H9 (cell line): ENCODE measurements around the gene TACR3. TPM values are rescaled to one million over a fixed set of nuclear protein-coding genes. Genes with fewer than 3 reads are reported as not detected.

ENCODE experiments used
- DNase-seq: peaks from one replicate; pipeline ENCODE4 v3.0.0-alpha.2; 2017
- H2AFZ ChIP-seq: one replicate; pipeline ENCODE4 v1.6.1; 2013; ENCODE audit warnings: mild to moderate bottlenecking, low read length, control low read depth, moderate library complexity
- H2AK5ac ChIP-seq: 2 replicates; pipeline ENCODE4 v1.6.1; 2013; ENCODE audit warnings: low read length, control low read depth, mixed read lengths; ENCODE audit not compliant: insufficient read length
- H2BK120ac ChIP-seq: one replicate; pipeline ENCODE4 v1.6.1; 2013; ENCODE audit warnings: low read depth, mild to moderate bottlenecking, low read length, control low read depth, inconsistent platforms; ENCODE audit not compliant: poor library complexity, severe bottlenecking
- H2BK12ac ChIP-seq: 2 replicates; pipeline ENCODE4 v1.6.1; 2013; ENCODE audit warnings: low read length, control low read depth, mixed read lengths, low read depth; ENCODE audit not compliant: insufficient read length
- H2BK15ac ChIP-seq: 2 replicates; pipeline ENCODE4 v1.6.1; 2013; ENCODE audit warnings: low read depth, low read length, control low read depth
- H2BK20ac ChIP-seq: one replicate; pipeline ENCODE4 v1.6.1; 2013; ENCODE audit warnings: low read depth, mild to moderate bottlenecking, low read length, control low read depth, inconsistent platforms; ENCODE audit not compliant: poor library complexity, severe bottlenecking
- H2BK5ac ChIP-seq: 2 replicates; pipeline ENCODE4 v1.6.1; 2013; ENCODE audit warnings: low read length, control low read depth, mixed read lengths; ENCODE audit not compliant: insufficient read length
- H3K14ac ChIP-seq: 2 replicates; pipeline ENCODE4 v1.6.1; 2013; ENCODE audit warnings: low read length, control low read depth; ENCODE audit not compliant: insufficient read depth
- H3K18ac ChIP-seq: 2 replicates; pipeline ENCODE4 v1.6.1; 2013; ENCODE audit warnings: low read depth, mild to moderate bottlenecking, mixed read lengths, low read length, control low read depth; ENCODE audit not compliant: insufficient read length
- H3K23ac ChIP-seq: 2 replicates; pipeline ENCODE4 v1.6.1; 2013; ENCODE audit warnings: low read length, control low read depth, mixed read lengths, low read depth; ENCODE audit not compliant: insufficient read length
- H3K23me2 ChIP-seq: 2 replicates; pipeline ENCODE4 v1.6.1; 2013; ENCODE audit warnings: low read depth, mild to moderate bottlenecking, mixed read lengths, low read length, control low read depth; ENCODE audit not compliant: insufficient read length, poor library complexity, severe bottlenecking
- H3K27ac ChIP-seq: 2 replicates; pipeline ENCODE4 v1.5.1; 2013; ENCODE audit warnings: low read length, control low read depth, mixed read lengths, low read depth; ENCODE audit not compliant: insufficient read length
- H3K27me3 ChIP-seq: 2 replicates; pipeline ENCODE4 v1.6.1; 2013; ENCODE audit warnings: low read length, control low read depth, inconsistent platforms; ENCODE audit not compliant: insufficient read depth
- H3K4ac ChIP-seq: 2 replicates; pipeline ENCODE4 v1.6.1; 2013; ENCODE audit warnings: low read depth, mild to moderate bottlenecking, control low read depth, inconsistent platforms, low read length, moderate library complexity
- H3K4me1 ChIP-seq: 2 replicates; pipeline ENCODE4 v1.6.1; 2013; ENCODE audit warnings: low read length, control low read depth, inconsistent platforms; ENCODE audit not compliant: insufficient read depth
- H3K4me2 ChIP-seq: 2 replicates; pipeline ENCODE4 v1.6.1; 2013; ENCODE audit warnings: low read length, control low read depth, mixed read lengths; ENCODE audit not compliant: insufficient read length, insufficient read depth
- H3K56ac ChIP-seq: 2 replicates; pipeline ENCODE4 v1.6.1; 2013; ENCODE audit warnings: low read depth, mild to moderate bottlenecking, mixed read lengths, low read length, control low read depth; ENCODE audit not compliant: insufficient read length
- H3K79me1 ChIP-seq: 2 replicates; pipeline ENCODE4 v1.6.1; 2013; ENCODE audit warnings: low read depth, mild to moderate bottlenecking, moderate library complexity, low read length, control low read depth, inconsistent platforms; ENCODE audit not compliant: insufficient read depth, poor library complexity, severe bottlenecking
- H3K79me2 ChIP-seq: 2 replicates; pipeline ENCODE4 v1.6.1; 2013; ENCODE audit warnings: low read length, control low read depth, inconsistent platforms; ENCODE audit not compliant: insufficient read depth
- H3K9ac ChIP-seq: 2 replicates; pipeline ENCODE4 v1.6.1; 2013; ENCODE audit warnings: low read length, control low read depth, mixed read lengths; ENCODE audit not compliant: insufficient read length; ENCODE audit errors: extremely low read depth
- H3K9me3 ChIP-seq: one replicate; pipeline ENCODE4 v1.6.1; 2013; ENCODE audit warnings: low read depth, low read length, inconsistent platforms; ENCODE audit not compliant: control insufficient read depth
- H3T11ph ChIP-seq: one replicate; pipeline ENCODE4 v1.6.1; 2013; ENCODE audit warnings: mild to moderate bottlenecking, low read length, control low read depth, inconsistent platforms
- H4K20me1 ChIP-seq: one replicate; pipeline ENCODE4 v1.6.1; 2013; ENCODE audit not compliant: control insufficient read depth, insufficient read length, insufficient read depth
- H4K5ac ChIP-seq: 2 replicates; pipeline ENCODE4 v1.6.1; 2013; ENCODE audit warnings: low read depth, mild to moderate bottlenecking, mixed read lengths, low read length, control low read depth; ENCODE audit not compliant: insufficient read length
- H4K8ac ChIP-seq: replicated peaks from 2 replicates; pipeline ENCODE4 v1.6.1; 2013; ENCODE audit warnings: low read length, control low read depth, mixed read lengths, low read depth; ENCODE audit not compliant: insufficient read length
- H4K91ac ChIP-seq: 2 replicates; pipeline ENCODE4 v1.6.1; 2013; ENCODE audit warnings: low read depth, mild to moderate bottlenecking, moderate library complexity, mixed read lengths, low read length, control low read depth; ENCODE audit not compliant: insufficient read length
- H3K27ac Mint-ChIP-seq, 3 experiments: 2 replicates in 2 of 3; 3 replicates in 1 of 3; pipeline ENCODE4 v1.8.0; 2020 to 2021; ENCODE audit warnings: mixed read lengths in 3 of 3, mild to moderate bottlenecking in 1 of 3, moderate library complexity in 1 of 3
- H3K27me3 Mint-ChIP-seq: 2 replicates; pipeline ENCODE4 v1.8.0; 2021; ENCODE audit warnings: low read depth, mild to moderate bottlenecking, moderate library complexity, mixed read lengths
- H3K36me3 Mint-ChIP-seq, 3 experiments: 2 replicates in 2 of 3; 3 replicates in 1 of 3; pipeline ENCODE4 v1.8.0; 2020 to 2021; ENCODE audit warnings: low read depth in 3 of 3, mixed read lengths in 3 of 3; ENCODE audit not compliant: insufficient read depth in 1 of 3
- H3K4me1 Mint-ChIP-seq, 2 experiments: 2 replicates each; pipeline ENCODE4 v1.8.0; 2020; ENCODE audit warnings: mixed read lengths in 2 of 2
- H3K4me3 Mint-ChIP-seq, 2 experiments: 2 replicates in 1 of 2; 3 replicates in 1 of 2; pipeline ENCODE4 v1.8.0; 2020 to 2021; ENCODE audit warnings: mild to moderate bottlenecking in 2 of 2, mixed read lengths in 2 of 2, moderate library complexity in 1 of 2
- H3K9me3 Mint-ChIP-seq, 2 experiments: 2 replicates in 1 of 2; 3 replicates in 1 of 2; pipeline ENCODE4 v1.8.0; 2020; ENCODE audit warnings: mild to moderate bottlenecking in 2 of 2, mixed read lengths in 2 of 2, moderate library complexity in 1 of 2
- CTCF ChIP-seq: fragments of 200-600 bp; sonication (generic); conservative IDR thresholded peaks from 3 replicates; pipeline ENCODE4 v1.8.0; 2021; ENCODE audit warnings: antibody characterized with exemption, mild to moderate bottlenecking
- whole genome bisulfite sequencing: extraction: QIAGEN DNeasy Blood & Tissue Kit; methylation state at CpG from one replicate; pipeline ENCODE4 v1.1.7; 2013; ENCODE audit warnings: missing lambda C conversion rate, low lambda C conversion rate, mixed read lengths; ENCODE audit not compliant: insufficient read length; ENCODE audit errors: extremely low coverage; 5-methylcytosine and 5-hydroxymethylcytosine counted together
- total RNA-seq: library from RNA; stranded (reverse); gene quantifications from 2 replicates; pipeline ENCODE4 v1.2.1, GENCODE V29; 2021

The TACR3 gene
- total RNA-seq, 1 experiment from 2014 or later, result 0.44 TPM

- Histone ChIP-seq H3K23me2 (no peaks in the 10 kb centered on the region), H3K79me2 (no peaks in the 10 kb centered on the region), H2BK20ac (no peak overlapping the region), H3K14ac (no peak overlapping the region), H3K23ac (no peak overlapping the region), H2AK5ac (no peak overlapping the region), H2BK120ac (no peak overlapping the region), H3K9ac (no peak overlapping the region), H3K4me2 (no peak overlapping the region), H3K18ac (no peak overlapping the region), H3T11ph (no peak overlapping the region), H3K27ac (no peak overlapping the region), H4K20me1 (no peaks in the 10 kb centered on the region), H3K27me3 (no peaks in the 10 kb centered on the region), H3K9me3 (no peaks in the 10 kb centered on the region), H2BK5ac (no peak overlapping the region), H2BK12ac (no peak overlapping the region), H3K79me1 (no peaks in the 10 kb centered on the region), H2AFZ (no peak overlapping the region), H4K91ac (no peak overlapping the region), H3K4ac (no peak overlapping the region), H4K8ac (no peak overlapping the region), H3K4me1 (no peaks in the 10 kb centered on the region), H4K5ac (no peak overlapping the region), H3K56ac (no peak overlapping the region), H2BK15ac (no peak overlapping the region)
- no peaks in the 10 kb centered on the region for H3K27me3 Mint-ChIP-seq
- no peak for DNase-seq
- no peak overlapping the region for H3K27ac Mint-ChIP-seq
- H3K36me3 Mint-ChIP-seq, result 0 out of 7 replicates have a peak, but pooled peaks cover 0 to under 1% (median 0%) of the 10 kb centered on the region in 3 experiments
- TF ChIP-seq CTCF, result no peak
- WGBS, result no CpG with 5 or more reads among the region's 4 CpGs
- no peaks in the 10 kb centered on the region for H3K4me1 Mint-ChIP-seq
- H3K9me3 Mint-ChIP-seq, result peaks cover under 1% of the 10 kb centered on the region in 2 experiments; a peak in 1 of 5 replicates
- no peak overlapping the region for H3K4me3 Mint-ChIP-seq
Observed at GRCh38 chr4:103645991-103646390, 73.8 kb downstream of the TACR3 start.
